Skeletal muscle tissue (tissue), 4 donors: ENCODE results near the gene CASR. TPM values are rescaled to one million over a fixed set of nuclear protein-coding genes. Genes with fewer than 3 reads are reported as not detected.

Experiments
- H3K27ac ChIP-seq: one replicate; pipeline ENCODE4 v1.7.0; 2013; ENCODE audit warnings: mild to moderate bottlenecking, low read depth, low read length, inconsistent platforms
- H3K27me3 ChIP-seq, 3 donors: one replicate each; pipeline ENCODE4 v1.7.0; 2013; ENCODE audit warnings: low read length in 3 of 3; ENCODE audit not compliant: control insufficient read depth in 3 of 3, insufficient read depth in 3 of 3
- H3K36me3 ChIP-seq, 3 donors: one replicate each; pipeline ENCODE4 v1.7.0; 2013; ENCODE audit warnings: low read length in 3 of 3; ENCODE audit not compliant: control insufficient read depth in 3 of 3, insufficient read depth in 3 of 3
- H3K4me1 ChIP-seq, 3 donors: one replicate each; pipeline ENCODE4 v1.7.0; 2013; ENCODE audit warnings: low read length in 3 of 3, mild to moderate bottlenecking in 3 of 3; ENCODE audit not compliant: control insufficient read depth in 3 of 3, insufficient read depth in 3 of 3
- H3K4me3 ChIP-seq, 3 donors: one replicate each; pipeline ENCODE4 v1.7.0; 2013; ENCODE audit warnings: low read length in 3 of 3
- H3K9ac ChIP-seq, 3 donors: one replicate each; pipeline ENCODE4 v1.7.0; 2013; ENCODE audit warnings: low read length in 3 of 3, mild to moderate bottlenecking in 3 of 3, moderate library complexity in 2 of 3, low read depth in 1 of 3
- H3K9me3 ChIP-seq, 3 donors: one replicate each; pipeline ENCODE4 v1.7.0; 2013; ENCODE audit warnings: low read length in 3 of 3; ENCODE audit not compliant: control insufficient read depth in 3 of 3
- total RNA-seq: library from RNA; depleted of rRNA; stranded (reverse); fragments of >200 nt; gene quantifications from one replicate; pipeline ENCODE4 v1.2.3, GENCODE V29; 2014
- donor health status: Osteomylitis.

Gene CASR
- total RNA-seq, 1 donor from 2014 or later, result not detected

DNA sequence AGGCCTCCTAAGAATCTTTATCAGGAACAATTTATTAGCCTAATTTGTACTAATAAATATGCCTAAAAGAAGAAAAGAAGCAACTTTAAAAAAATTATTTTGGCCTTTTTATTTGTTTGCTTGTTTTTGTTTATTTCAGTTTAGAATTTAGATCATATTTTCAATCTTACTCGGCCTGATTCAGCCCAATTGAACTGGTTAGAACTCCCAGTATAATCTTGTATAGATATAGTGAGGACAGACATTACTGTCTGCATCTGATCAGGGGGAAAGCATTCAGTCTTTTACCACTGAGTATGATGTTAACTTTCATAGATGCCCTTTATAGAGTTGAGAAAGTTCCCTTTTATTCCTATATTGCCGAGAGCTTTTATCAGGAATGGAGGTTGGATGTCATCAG lies 85.6 kb downstream of the CASR start:
- H3K9me3 ChIP-seq, result no peaks in the 10 kb centered on the region
- no peaks in the 10 kb centered on the region for H3K36me3 ChIP-seq
- H3K9ac ChIP-seq, result no peak overlapping the region
- no peak overlapping the region for H3K27ac ChIP-seq
- no peaks in the 10 kb centered on the region for H3K4me1 ChIP-seq
- peaks cover 0 to 2% (median 0%) of the 10 kb centered on the region in 3 donors for H3K27me3 ChIP-seq
- no peak overlapping the region for H3K4me3 ChIP-seq

DNA sequence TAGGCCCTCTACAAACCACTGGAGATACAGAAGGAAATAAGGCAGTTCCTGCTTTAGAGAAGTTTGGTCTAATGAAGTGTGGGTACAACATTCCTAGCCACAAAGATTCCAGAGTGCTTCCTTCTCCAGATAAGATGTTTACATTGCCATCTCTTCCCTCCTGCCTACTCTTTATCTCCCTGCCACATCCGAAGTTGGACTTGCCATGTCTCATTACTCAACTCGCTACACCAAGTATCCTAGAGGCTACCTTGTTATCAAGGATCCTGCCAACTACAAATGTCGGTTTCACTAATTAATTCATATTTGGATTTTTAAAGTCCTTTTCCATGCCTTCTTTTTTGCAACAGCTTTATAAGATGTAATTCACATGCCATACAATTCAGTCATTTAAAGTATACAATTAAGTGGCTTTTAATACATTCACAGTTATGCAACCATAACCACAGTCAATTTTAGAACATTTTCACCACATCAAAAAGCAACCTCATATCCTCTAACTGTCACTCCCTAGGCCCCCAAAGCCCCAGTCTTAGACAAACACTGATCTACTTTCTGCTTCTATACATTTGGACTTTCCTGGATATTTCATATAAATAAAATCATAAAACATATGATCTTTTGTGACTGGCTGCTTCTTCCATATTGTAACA lies 87.9 kb downstream of the CASR start:
- no peak overlapping the region for H3K27ac ChIP-seq

DNA sequence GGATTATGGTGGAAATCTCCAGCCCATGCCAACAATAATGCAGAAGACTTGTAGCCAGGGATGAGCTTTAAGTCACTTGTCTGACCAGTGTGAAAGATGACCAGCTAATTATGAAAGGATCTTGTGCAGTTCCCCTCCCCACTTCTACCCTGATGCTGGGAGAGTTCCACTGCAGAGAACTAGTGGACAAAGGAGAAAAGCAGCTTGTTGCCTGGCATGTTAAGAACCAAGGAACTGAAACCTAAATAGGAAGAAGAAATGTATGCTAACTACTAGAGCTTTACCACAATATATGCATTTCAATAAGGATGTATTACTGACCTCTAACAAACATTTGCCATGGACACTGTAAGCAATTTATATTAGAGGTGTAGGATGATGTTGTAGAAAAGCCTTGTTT lies 89.4 kb downstream of the CASR start:
- no peak overlapping the region for H3K27ac ChIP-seq
- no peaks in the 10 kb centered on the region for H3K36me3 ChIP-seq
- H3K9ac ChIP-seq, result no peak overlapping the region
- no peaks in the 10 kb centered on the region for H3K4me1 ChIP-seq
- no peak overlapping the region for H3K4me3 ChIP-seq
- no peaks in the 10 kb centered on the region for H3K9me3 ChIP-seq
- H3K27me3 ChIP-seq, result no peaks in the 10 kb centered on the region

More for the DNA sequence above, 87.9 kb downstream of the CASR start:
- no peak overlapping the region for H3K9ac ChIP-seq
- no peaks in the 10 kb centered on the region for H3K27me3 ChIP-seq
- H3K4me3 ChIP-seq, result no peak overlapping the region
- no peaks in the 10 kb centered on the region for H3K36me3 ChIP-seq
- no peaks in the 10 kb centered on the region for H3K4me1 ChIP-seq
- no peaks in the 10 kb centered on the region for H3K9me3 ChIP-seq

DNA sequence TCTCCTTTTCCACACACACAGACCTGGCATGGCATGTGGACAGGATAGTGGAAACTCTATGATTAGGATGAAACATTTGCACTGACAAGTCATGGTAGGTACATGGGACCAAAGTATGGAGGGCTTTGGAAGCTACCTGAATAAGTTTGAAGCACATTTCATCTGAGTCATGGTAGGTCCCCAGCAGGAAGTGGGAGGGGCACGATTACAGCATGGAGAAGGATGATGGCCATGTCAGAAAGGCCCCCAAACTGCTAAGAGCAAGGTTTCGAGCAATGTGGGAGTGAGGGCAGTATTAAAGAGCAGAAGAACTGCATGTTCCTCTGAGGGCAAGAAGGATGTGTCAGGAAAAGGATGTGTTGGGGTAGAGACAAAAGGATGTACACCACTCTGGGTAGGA lies 90.0 kb downstream of the CASR start:
- Histone ChIP-seq H3K36me3 (no peaks in the 10 kb centered on the region), H3K27ac (no peak overlapping the region), H3K4me3 (no peak overlapping the region), H3K27me3 (no peaks in the 10 kb centered on the region), H3K4me1 (no peaks in the 10 kb centered on the region), H3K9me3 (no peaks in the 10 kb centered on the region), H3K9ac (no peak overlapping the region)

DNA sequence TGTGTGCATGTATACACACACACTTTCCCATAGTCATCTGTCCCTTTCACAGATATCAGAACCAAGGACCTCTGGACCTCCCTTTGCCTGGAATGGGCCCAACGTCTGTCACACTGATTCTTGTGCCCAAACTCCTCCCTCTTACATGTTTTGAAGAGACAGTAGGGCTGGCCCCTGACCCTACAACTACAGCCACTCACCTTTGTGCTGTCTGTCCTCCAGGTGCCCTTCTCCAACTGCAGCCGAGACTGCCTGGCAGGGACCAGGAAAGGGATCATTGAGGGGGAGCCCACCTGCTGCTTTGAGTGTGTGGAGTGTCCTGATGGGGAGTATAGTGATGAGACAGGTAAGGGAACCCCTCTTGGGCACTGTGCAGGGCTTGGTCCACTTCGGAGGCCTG lies 98.4 kb downstream of the CASR start:
- Histone ChIP-seq H3K27me3 (peaks cover 0 to 3% (median 0%) of the 10 kb centered on the region in 3 donors), H3K36me3 (no peaks in the 10 kb centered on the region), H3K4me1 (no peaks in the 10 kb centered on the region), H3K27ac (no peak overlapping the region), H3K9me3 (no peaks in the 10 kb centered on the region), H3K9ac (no peak overlapping the region), H3K4me3 (no peak overlapping the region)

DNA sequence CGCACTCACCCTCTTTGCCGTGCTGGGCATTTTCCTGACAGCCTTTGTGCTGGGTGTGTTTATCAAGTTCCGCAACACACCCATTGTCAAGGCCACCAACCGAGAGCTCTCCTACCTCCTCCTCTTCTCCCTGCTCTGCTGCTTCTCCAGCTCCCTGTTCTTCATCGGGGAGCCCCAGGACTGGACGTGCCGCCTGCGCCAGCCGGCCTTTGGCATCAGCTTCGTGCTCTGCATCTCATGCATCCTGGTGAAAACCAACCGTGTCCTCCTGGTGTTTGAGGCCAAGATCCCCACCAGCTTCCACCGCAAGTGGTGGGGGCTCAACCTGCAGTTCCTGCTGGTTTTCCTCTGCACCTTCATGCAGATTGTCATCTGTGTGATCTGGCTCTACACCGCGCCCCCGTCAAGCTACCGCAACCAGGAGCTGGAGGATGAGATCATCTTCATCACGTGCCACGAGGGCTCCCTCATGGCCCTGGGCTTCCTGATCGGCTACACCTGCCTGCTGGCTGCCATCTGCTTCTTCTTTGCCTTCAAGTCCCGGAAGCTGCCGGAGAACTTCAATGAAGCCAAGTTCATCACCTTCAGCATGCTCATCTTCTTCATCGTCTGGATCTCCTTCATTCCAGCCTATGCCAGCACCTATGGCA lies 100.5 kb downstream of the CASR start:
- peaks cover 0 to 3% (median 0%) of the 10 kb centered on the region in 3 donors for H3K27me3 ChIP-seq
- no peaks in the 10 kb centered on the region for H3K9me3 ChIP-seq
- no peak overlapping the region for H3K27ac ChIP-seq
- H3K4me1 ChIP-seq, result no peaks in the 10 kb centered on the region
- no peak overlapping the region for H3K4me3 ChIP-seq
- H3K36me3 ChIP-seq, result no peaks in the 10 kb centered on the region
- no peak overlapping the region for H3K9ac ChIP-seq

DNA sequence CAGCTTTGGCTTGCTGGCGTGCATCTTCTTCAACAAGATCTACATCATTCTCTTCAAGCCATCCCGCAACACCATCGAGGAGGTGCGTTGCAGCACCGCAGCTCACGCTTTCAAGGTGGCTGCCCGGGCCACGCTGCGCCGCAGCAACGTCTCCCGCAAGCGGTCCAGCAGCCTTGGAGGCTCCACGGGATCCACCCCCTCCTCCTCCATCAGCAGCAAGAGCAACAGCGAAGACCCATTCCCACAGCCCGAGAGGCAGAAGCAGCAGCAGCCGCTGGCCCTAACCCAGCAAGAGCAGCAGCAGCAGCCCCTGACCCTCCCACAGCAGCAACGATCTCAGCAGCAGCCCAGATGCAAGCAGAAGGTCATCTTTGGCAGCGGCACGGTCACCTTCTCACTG lies 101.0 kb downstream of the CASR start:
- Histone ChIP-seq H3K4me3 (no peak overlapping the region), H3K36me3 (no peaks in the 10 kb centered on the region), H3K9ac (no peak overlapping the region), H3K9me3 (no peaks in the 10 kb centered on the region), H3K27ac (no peak overlapping the region), H3K4me1 (no peaks in the 10 kb centered on the region), H3K27me3 (peaks cover 0 to 3% (median 0%) of the 10 kb centered on the region in 3 donors)

DNA sequence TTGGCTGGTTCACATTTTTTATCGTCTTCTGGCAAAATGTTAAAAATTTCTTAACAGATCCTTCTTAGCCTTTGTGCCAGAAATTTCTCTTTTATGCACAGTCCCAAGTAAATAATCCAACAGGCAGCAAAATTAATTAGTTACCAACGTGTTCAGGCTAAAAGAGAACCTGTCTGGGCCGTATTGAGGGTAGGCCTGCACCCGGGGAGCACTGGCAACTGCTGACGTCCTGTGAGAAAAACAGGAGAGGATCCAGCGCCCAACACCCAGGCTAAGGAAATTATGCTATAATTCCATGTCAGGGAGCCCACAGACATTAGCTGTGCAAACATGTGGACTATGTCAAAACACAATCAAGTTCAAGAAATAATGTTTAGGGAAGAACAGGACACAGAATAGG lies 110.9 kb downstream of the CASR start:
- H3K36me3 ChIP-seq, result no peaks in the 10 kb centered on the region
- H3K9me3 ChIP-seq, result no peaks in the 10 kb centered on the region
- H3K27me3 ChIP-seq, result no peaks in the 10 kb centered on the region
- peaks cover 0 to 4% (median 0%) of the 10 kb centered on the region in 3 donors for H3K4me1 ChIP-seq
- no peak overlapping the region for H3K4me3 ChIP-seq
- H3K27ac ChIP-seq, result no peak overlapping the region
- no peak overlapping the region for H3K9ac ChIP-seq

DNA sequence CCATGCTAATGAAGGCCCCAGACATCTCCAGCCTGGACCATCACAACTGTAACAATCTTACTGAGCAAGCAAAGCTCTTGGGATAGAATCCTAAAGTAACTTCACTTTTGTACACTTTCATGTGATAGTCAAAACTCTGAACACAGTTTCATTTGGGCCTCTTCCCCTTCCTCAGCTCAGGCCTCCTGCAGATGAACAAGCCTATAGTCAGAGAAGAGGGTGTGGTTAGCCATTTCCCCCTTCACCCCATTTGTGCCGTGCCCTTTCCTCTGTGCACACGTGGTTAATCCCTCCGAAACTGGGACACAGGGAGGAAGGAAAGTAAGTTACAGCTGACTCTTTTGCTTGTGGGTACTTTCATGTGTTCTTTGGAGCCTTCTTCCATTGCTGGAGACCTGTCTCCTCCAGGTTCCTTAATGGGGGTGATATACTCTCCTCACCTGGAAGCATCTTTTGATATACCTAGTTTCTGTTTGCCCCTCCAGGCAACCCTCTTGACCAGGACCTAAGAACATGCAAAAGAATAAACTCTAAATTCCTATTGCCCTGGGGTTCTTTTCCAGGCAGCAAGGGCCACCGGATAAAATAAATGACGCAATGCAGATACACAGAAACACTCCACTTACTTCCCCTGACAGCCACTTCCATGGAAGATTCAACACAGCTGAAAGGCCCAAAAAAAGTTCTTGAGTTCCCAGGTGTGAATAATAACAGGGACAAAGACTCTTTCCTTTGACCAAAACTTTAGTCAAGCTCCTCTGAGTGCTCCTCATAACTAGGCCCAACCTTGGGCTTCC lies 112.0 kb downstream of the CASR start:
- Histone ChIP-seq H3K9me3 (no peaks in the 10 kb centered on the region), H3K36me3 (no peaks in the 10 kb centered on the region), H3K27me3 (no peaks in the 10 kb centered on the region), H3K9ac (no peak overlapping the region), H3K4me3 (no peak overlapping the region), H3K27ac (no peak overlapping the region), H3K4me1 (peaks cover 0 to 4% (median 0%) of the 10 kb centered on the region in 3 donors)

DNA sequence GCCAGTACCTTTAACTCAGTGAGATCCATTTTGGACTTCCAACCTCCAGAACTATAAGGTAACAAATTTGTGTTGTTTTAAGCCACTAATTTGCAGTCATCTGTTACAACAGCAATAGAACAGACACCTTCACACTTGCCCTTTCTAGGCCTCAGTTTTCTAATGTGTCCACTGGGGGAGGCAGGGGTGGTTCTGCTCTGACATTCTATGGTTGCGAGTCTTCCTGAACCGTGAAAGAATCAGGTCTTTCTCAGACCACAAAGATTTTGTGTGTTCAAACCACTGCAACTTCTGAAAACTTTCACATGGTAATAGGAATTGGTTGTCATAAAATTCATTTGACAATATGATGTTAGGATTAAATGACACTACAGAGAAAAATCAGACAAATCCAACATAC lies 114.8 kb downstream of the CASR start:
- Histone ChIP-seq H3K27ac (no peak overlapping the region), H3K9ac (no peak overlapping the region), H3K9me3 (no peaks in the 10 kb centered on the region), H3K4me1 (peaks cover 0 to 4% (median 0%) of the 10 kb centered on the region in 3 donors), H3K36me3 (no peaks in the 10 kb centered on the region), H3K4me3 (no peak overlapping the region), H3K27me3 (no peaks in the 10 kb centered on the region)
